Testis (tissue), 3 donors: ENCODE results near the gene TNP2. TPM values are rescaled to one million over a fixed set of nuclear protein-coding genes. Genes with fewer than 3 reads are reported as not detected.

Experiments
- DNase-seq: peaks from one replicate; pipeline ENCODE4 v3.0.0-alpha.2; 2019
- H3K27ac ChIP-seq, 2 donors: fragments of 200-600 bp; sonication (generic); one replicate each; pipeline ENCODE4 v1.5.1; 2019
- H3K27me3 ChIP-seq: fragments of 200-600 bp; sonication (generic); one replicate; pipeline ENCODE4 v1.5.1; 2019
- H3K36me3 ChIP-seq: fragments of 200-600 bp; sonication (generic); one replicate; pipeline ENCODE4 v1.5.1; 2017; ENCODE audit warnings: low read depth; ENCODE audit errors: missing control alignments
- H3K4me1 ChIP-seq: fragments of 200-600 bp; sonication (generic); one replicate; pipeline ENCODE4 v1.5.1; 2019
- H3K4me3 ChIP-seq, 2 donors: fragments of 200-600 bp; sonication (generic); one replicate each; pipeline ENCODE4 v1.5.1; 2017 to 2019
- H3K9me3 ChIP-seq: fragments of 200-600 bp; sonication (generic); one replicate; pipeline ENCODE4 v1.5.1; 2017
- POLR2A ChIP-seq: fragments of 450-650 bp; IDR thresholded peaks from one replicate; pipeline ENCODE4 v1.6.1; 2017; ENCODE audit warnings: antibody characterized with exemption, mild to moderate bottlenecking, moderate library complexity
- WGBS, 2 donors: methylation state at CpG; one replicate each; pipeline ENCODE4 v1.1.5; 2018; 5-methylcytosine and 5-hydroxymethylcytosine counted together
- intact Hi-C: fragments of 100-400 bp; cut with DNase I; formaldehyde crosslinking; loops from one replicate; pipeline ENCODE4 v1.15.1; 2023; ENCODE audit warnings: low total_unique reads
- polyA plus RNA-seq: library from polyadenylated mRNA; stranded (reverse); fragments of 350-450 nt; fragmentation: Illumina TruSeq; extraction: RNeasy Lipid Tissue Mini Kit (QIAGEN cat#74804); gene quantifications from one replicate; pipeline ENCODE4 v1.2.3, GENCODE V29; 2014; ENCODE audit warnings: low read depth, low replicate concordance; ENCODE audit not compliant: insufficient read depth
- total RNA-seq, 2 donors: library from RNA; depleted of rRNA; stranded (reverse); fragments of >200 nt; gene quantifications; one replicate each; pipeline ENCODE4 v1.2.3, GENCODE V29; 2016
- TF ChIP-seq, protein P1 (sequence below), 3 experiments: fragments of 450-650 bp in 2 of 3; fragments of 200-600 bp in 1 of 3; sonication (generic) in 1 of 3; IDR thresholded peaks; one replicate each; pipeline ENCODE4 v1.5.1; 2016 to 2019; ENCODE audit warnings: antibody characterized with exemption in 3 of 3, mild to moderate bottlenecking in 2 of 3, moderate library complexity in 1 of 3

Gene TNP2
- total and polyA plus RNA-seq, 3 donors from 2014 or later, result 10.2 to 38.4 (median 29.8) TPM

- DNase-seq, result peak; percentile 63
- H3K9me3 ChIP-seq, result no peaks in the 10 kb centered on the region
- H3K4me1 ChIP-seq, result peaks cover 16% of the 10 kb centered on the region
- TF ChIP-seq, protein P1, sequence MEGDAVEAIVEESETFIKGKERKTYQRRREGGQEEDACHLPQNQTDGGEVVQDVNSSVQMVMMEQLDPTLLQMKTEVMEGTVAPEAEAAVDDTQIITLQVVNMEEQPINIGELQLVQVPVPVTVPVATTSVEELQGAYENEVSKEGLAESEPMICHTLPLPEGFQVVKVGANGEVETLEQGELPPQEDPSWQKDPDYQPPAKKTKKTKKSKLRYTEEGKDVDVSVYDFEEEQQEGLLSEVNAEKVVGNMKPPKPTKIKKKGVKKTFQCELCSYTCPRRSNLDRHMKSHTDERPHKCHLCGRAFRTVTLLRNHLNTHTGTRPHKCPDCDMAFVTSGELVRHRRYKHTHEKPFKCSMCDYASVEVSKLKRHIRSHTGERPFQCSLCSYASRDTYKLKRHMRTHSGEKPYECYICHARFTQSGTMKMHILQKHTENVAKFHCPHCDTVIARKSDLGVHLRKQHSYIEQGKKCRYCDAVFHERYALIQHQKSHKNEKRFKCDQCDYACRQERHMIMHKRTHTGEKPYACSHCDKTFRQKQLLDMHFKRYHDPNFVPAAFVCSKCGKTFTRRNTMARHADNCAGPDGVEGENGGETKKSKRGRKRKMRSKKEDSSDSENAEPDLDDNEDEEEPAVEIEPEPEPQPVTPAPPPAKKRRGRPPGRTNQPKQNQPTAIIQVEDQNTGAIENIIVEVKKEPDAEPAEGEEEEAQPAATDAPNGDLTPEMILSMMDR (IDR thresholded peaks at IDR 0.05), result no peak
- no peak for TF ChIP-seq POLR2A
- H3K36me3 ChIP-seq, result no peaks in the 10 kb centered on the region
- no peaks in the 10 kb centered on the region for H3K27me3 ChIP-seq
- H3K27ac ChIP-seq, result peak overlapping the region in 1 of 2 donors; percentile 44
- WGBS, 2 donors, result 27 to 54% methylated on average over 10 to 19 of the region's 19 CpGs
- no peak overlapping the region for H3K4me3 ChIP-seq
- intact Hi-C loops, result no loop called here
These were observed 28.5 kb upstream of the TNP2 start for GRCh38 chr16:11297492-11298142.

GRCh38 chr16:11296706-11297491, 27.8 kb upstream of the TNP2 start:
- no peak for DNase-seq
- Histone ChIP-seq H3K27ac (no peak overlapping the region), H3K27me3 (no peaks in the 10 kb centered on the region), H3K36me3 (no peaks in the 10 kb centered on the region), H3K4me1 (peaks cover 16% of the 10 kb centered on the region), H3K4me3 (no peak overlapping the region), H3K9me3 (no peaks in the 10 kb centered on the region)
- TF ChIP-seq, protein P1 (IDR thresholded peaks at IDR 0.05), result no peak
- TF ChIP-seq POLR2A, result no peak
- WGBS, 2 donors, result 62 to 65% methylated on average over 10 of the region's 10 CpGs
- intact Hi-C loops, result no loop called here

DNA sequence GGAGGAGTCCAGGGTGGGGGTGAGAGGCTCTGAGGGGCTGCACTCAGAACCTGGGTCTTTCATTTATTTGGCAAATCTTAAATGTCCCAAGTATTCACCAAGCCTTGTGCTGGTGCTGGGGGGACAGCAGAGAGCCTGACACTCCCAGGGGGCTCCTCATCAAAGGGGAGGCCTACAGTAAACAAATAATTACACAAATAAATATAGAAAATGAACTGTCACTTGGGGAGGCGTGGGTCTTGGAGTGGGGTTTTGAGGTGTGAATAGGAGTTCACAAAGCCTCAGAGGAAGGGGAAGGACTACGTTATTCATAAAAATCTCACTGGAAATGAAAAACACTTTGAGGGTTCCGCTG, 27.2 kb upstream of the TNP2 start:
- H3K4me1 ChIP-seq, result peaks cover 13% of the 10 kb centered on the region
- WGBS, 2 donors, result 66 to 85% methylated on average over 3 of the region's 3 CpGs
- H3K9me3 ChIP-seq, result no peaks in the 10 kb centered on the region
- no peaks in the 10 kb centered on the region for H3K36me3 ChIP-seq
- no peaks in the 10 kb centered on the region for H3K27me3 ChIP-seq
- TF ChIP-seq POLR2A, result no peak
- TF ChIP-seq, protein P1 (IDR thresholded peaks at IDR 0.05), result no peak
- no peak overlapping the region for H3K27ac ChIP-seq
- DNase-seq, result no peak
- H3K4me3 ChIP-seq, result no peak overlapping the region
- intact Hi-C loops, result no loop called here

DNA sequence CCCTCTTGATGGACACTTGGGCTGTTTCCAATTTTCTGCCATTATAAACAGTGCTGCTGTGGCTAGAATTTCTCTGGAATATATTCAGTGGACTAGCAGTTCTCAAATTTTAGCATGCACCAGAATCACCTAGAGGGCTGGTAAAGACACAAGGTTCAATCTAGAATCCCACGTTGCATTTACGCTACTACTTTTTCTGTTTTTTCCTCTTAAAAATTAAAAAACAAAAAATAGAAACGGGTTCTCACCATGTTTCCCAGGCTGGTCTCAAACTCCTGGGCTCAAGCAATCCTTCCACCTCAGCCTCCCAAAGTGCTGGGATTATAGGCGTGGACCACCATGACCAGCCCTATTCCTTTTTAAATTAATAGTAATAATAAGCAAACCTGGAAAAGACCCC, 26.5 kb upstream of the TNP2 start:
- peaks cover 13% of the 10 kb centered on the region for H3K4me1 ChIP-seq
- 92 to 93% methylated on average over 4 of the region's 4 CpGs for WGBS, 2 donors
- H3K9me3 ChIP-seq, result no peaks in the 10 kb centered on the region
- no peak overlapping the region for H3K4me3 ChIP-seq
- DNase-seq, result no peak
- H3K27ac ChIP-seq, result no peak overlapping the region
- TF ChIP-seq, protein P1 (IDR thresholded peaks at IDR 0.05), result no peak
- no peak for TF ChIP-seq POLR2A
- no peaks in the 10 kb centered on the region for H3K27me3 ChIP-seq
- intact Hi-C loops, result no loop called here
- no peaks in the 10 kb centered on the region for H3K36me3 ChIP-seq
